ENCODE measurements around the gene KIAA0825.

GRCh38 chr5:94209774-94210355 is 408.5 kb downstream of the KIAA0825 start:
- TF ChIP-seq EP300 (IDR thresholded peaks at IDR 0.05; ENCODE audit: borderline replicate concordance in 1 of 2, low read depth in 1 of 2, low read length in 1 of 2) (no peak), CTCF (IDR thresholded peaks at IDR 0.05) (no peak), RAD21 (IDR thresholded peaks at IDR 0.05; ENCODE audit: low read length) (no peak), POLR2AphosphoS5 (IDR thresholded peaks at IDR 0.05; ENCODE audit: low read depth, low read length) (no peak), FOSL2 (IDR thresholded peaks at IDR 0.05; ENCODE audit: borderline replicate concordance, low read depth) (no peak), TAF1 (IDR thresholded peaks at IDR 0.05; ENCODE audit: borderline replicate concordance, low read depth, low read length) (no peak), TCF12 (IDR thresholded peaks at IDR 0.05) (no peak), SIN3A (IDR thresholded peaks at IDR 0.05; ENCODE audit: borderline replicate concordance, low read depth, low read length) (no peak), GABPA (IDR thresholded peaks at IDR 0.05; ENCODE audit: low read depth) (no peak), RFX5 (IDR thresholded peaks at IDR 0.05; ENCODE audit: low read length) (no peak)
